Erythroblast (primary cell): ENCODE data around the gene MIB2.

Experiments
- DNase-seq, 2 experiments: peaks; one replicate each; lab custom pipeline; 2025; lab: John Stamatoyannopoulos, UW
- GATA1 ChIP-seq: IDR thresholded peaks from 2 replicates; pipeline ENCODE4 v1.6.1; 2011; ENCODE audit warnings: low read depth, mild to moderate bottlenecking, control low read depth, low read length, moderate library complexity
- POLR2A ChIP-seq: IDR thresholded peaks from 2 replicates; pipeline ENCODE4 v1.6.1; 2011; ENCODE audit warnings: mild to moderate bottlenecking, low read length

MIB2 gene

DNA sequence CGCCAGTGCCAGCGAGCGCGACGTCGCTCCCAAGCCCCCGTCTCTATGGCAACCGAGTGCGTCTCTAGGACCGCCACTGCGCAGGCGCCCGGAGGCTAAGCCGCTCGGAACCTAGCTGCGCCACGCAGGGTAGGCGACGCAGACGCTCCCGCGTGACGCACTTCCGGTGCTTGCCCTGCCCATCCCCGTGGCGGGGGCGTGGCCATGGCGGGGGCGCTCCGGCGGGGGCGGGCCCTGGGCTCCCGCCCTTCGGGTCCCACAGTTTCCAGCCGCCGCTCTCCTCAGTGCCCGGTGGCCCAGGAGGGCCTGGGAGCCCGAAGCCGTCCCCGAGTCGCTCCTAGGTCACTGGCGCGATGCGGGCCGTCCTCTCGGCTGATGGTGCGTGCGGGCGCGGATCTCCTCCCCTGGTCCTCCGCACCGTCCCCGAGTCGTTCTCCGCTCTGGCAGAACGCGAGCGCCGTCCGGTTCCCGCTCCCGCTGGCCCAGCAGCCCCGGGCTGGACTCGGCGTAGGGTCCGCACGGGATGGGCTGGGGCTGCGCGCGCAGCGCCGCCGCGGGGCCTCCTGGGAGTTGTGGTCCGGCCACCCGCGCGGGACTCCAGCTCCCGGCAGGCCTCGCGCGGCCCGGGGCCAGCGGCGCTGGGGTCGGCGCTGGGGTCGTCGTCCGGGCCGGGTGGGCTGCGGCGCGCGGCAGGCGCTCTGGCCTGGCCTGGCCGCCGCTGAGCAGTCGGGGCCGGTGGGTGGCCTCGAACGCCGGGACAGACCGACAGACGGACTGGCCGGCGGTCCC lies at the start of gene MIB2:
TSS of gene MIB2 (plus strand) at position 245 of the 789 bp plus-strand sequence. CDS start 7,953 bp downstream, outside the sequence.
- TF ChIP-seq GATA1 (no peak), POLR2A (peak; percentile 83)
- DNase-seq, result peak; percentile 99

- no peak for DNase-seq
- no peak for TF ChIP-seq POLR2A
- TF ChIP-seq GATA1, result no peak
Observed at GRCh38 chr1:1567152-1567875, 48.0 kb upstream of the MIB2 start.

- no peak for DNase-seq
Observed at GRCh38 chr1:1567891-1568291, 47.4 kb upstream of the MIB2 start.

GRCh38 chr1:1569341-1569740 lies 46.0 kb upstream of the MIB2 start:
- no peak for DNase-seq
- TF ChIP-seq GATA1 (no peak), POLR2A (no peak)

More at GRCh38 chr1:1567891-1568291, 47.4 kb upstream of the MIB2 start:
- TF ChIP-seq GATA1, result no peak
- TF ChIP-seq POLR2A, result no peak

- peak; percentile 90 to 93 for DNase-seq
- TF ChIP-seq GATA1 (no peak), POLR2A (no peak)
Observed at GRCh38 chr1:1573843-1574720, 41.2 kb upstream of the MIB2 start.

- DNase-seq, result peak; percentile 98
- TF ChIP-seq POLR2A, result peak; percentile 97
- no peak for TF ChIP-seq GATA1
Observed at GRCh38 chr1:1574721-1575537, 40.4 kb upstream of the MIB2 start, which contains the start of gene SSU72. TSS of gene SSU72 (minus strand) at chr1:1574863. CDS start at chr1:1574557, 306 bp downstream.

GRCh38 chr1:1577367-1578011 lies 37.8 kb upstream of the MIB2 start:
- TF ChIP-seq GATA1, result no peak
- TF ChIP-seq POLR2A, result no peak
- no peak for DNase-seq

DNA sequence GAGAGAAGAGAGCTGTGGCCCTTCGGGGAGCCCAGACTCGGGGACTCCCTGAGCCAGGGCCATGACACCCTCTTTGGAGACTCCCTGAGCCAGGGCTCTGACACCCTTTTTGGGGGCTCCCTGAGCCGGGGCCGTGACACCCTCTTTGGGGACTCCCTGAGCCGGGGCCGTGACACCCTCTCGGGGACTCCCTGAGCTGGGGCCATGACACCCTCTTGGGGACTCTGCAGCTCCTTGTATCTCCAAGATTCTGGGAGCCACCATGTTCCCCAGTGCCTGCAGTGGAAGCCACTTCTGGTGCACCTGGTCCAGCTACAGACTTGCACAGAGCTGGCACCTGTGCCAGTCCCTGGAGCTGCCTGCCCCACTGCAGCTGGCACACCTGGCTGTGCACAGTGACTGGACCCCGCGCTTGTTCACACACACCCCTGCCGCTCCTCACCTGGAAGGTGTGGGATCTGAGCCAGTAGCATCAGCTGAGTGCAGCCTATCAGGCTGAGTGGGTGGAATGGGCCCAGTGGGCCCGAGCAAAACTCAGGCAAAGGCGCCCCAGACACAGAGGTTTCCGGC lies 36.8 kb upstream of the MIB2 start:
- no peak for DNase-seq
- TF ChIP-seq GATA1, result no peak
- TF ChIP-seq POLR2A, result no peak

DNA sequence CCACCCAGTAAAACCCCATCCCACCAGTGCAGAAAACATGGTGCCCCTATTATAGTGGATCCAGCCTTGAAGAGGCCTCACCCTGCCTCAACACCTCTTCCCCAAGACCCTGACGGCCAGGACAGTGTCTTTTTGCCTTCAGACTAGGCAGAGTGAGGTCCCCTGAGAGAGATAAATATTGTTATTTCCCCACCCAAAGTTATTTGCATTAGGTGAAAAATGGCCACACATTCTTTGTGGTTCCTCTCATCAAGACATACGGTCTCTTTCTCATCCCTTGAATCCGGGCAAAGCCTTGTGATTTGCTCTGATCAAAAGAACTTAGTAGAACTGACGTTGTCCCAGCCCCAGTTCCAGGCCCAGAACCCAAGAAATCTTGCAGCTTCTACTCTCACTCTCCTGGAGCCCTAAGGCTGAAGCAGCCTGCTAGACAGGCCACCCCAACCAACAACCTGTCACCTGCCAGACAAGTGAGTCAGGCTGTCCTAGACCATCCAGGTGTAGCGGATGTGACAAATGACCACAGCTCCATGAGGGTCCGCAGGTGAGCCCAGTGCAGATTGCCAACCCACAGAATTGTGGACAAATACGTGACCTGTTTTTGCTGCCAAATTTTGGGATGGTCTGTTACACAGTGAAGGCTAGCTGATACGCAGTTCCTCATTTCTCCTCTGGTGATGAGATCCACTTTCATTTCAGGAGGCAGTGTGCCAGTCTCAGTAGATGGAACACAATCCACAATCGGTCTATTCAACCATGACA lies 32.5 kb upstream of the MIB2 start:
- no peak for TF ChIP-seq GATA1
- TF ChIP-seq POLR2A, result no peak
- DNase-seq, result no peak

GRCh38 chr1:1583347-1584010 lies 31.8 kb upstream of the MIB2 start:
- no peak for TF ChIP-seq GATA1
- TF ChIP-seq POLR2A, result no peak

DNA sequence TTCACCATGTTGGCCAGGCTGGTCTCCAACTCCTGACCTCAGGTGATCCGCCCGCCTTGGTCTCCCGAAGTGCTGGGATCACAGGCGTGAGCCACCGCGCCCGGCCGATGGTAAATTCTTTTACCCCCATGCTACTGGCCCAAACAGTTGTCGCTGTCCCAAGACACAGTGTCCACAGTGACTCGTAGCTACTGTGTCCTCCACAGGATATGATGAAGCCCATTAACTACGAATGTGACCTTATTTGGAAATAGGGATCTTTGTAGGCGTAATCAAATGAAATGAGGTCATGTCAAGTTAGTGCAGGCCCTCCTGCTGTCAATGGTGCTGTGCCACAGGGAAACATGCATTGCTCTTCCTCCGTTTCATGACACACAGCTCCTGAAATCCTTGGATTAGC lies 23.8 kb upstream of the MIB2 start:
- no peak for DNase-seq
- TF ChIP-seq GATA1, result no peak
- no peak for TF ChIP-seq POLR2A

More at GRCh38 chr1:1583347-1584010, 31.8 kb upstream of the MIB2 start:
- DNase-seq, result no peak
